Testis (tissue), 3 donors: ENCODE results near the gene RASSF1. TPM values are rescaled to one million over a fixed set of nuclear protein-coding genes. Genes with fewer than 3 reads are reported as not detected.

Experiments used
- DNase-seq: peaks from one replicate; pipeline ENCODE4 v3.0.0-alpha.2; 2019
- H3K27ac ChIP-seq, 2 donors: fragments of 200-600 bp; sonication (generic); one replicate each; pipeline ENCODE4 v1.5.1; 2019
- H3K27me3 ChIP-seq: fragments of 200-600 bp; sonication (generic); one replicate; pipeline ENCODE4 v1.5.1; 2019
- H3K36me3 ChIP-seq: fragments of 200-600 bp; sonication (generic); one replicate; pipeline ENCODE4 v1.5.1; 2017; ENCODE audit warnings: low read depth; ENCODE audit errors: missing control alignments
- H3K4me1 ChIP-seq: fragments of 200-600 bp; sonication (generic); one replicate; pipeline ENCODE4 v1.5.1; 2019
- H3K4me3 ChIP-seq, 2 donors: fragments of 200-600 bp; sonication (generic); one replicate each; pipeline ENCODE4 v1.5.1; 2017 to 2019
- H3K9me3 ChIP-seq: fragments of 200-600 bp; sonication (generic); one replicate; pipeline ENCODE4 v1.5.1; 2017
- CTCF ChIP-seq, 3 experiments: fragments of 450-650 bp in 2 of 3; fragments of 200-600 bp in 1 of 3; sonication (generic) in 1 of 3; IDR thresholded peaks; one replicate each; pipeline ENCODE4 v1.5.1; 2016 to 2019; ENCODE audit warnings: antibody characterized with exemption in 3 of 3, mild to moderate bottlenecking in 2 of 3, moderate library complexity in 1 of 3
- POLR2A ChIP-seq: fragments of 450-650 bp; IDR thresholded peaks from one replicate; pipeline ENCODE4 v1.6.1; 2017; ENCODE audit warnings: antibody characterized with exemption, mild to moderate bottlenecking, moderate library complexity
- WGBS, 2 donors: methylation state at CpG; one replicate each; pipeline ENCODE4 v1.1.5; 2018; 5-methylcytosine and 5-hydroxymethylcytosine counted together
- intact Hi-C: fragments of 100-400 bp; cut with DNase I; formaldehyde crosslinking; loops from one replicate; pipeline ENCODE4 v1.15.1; 2023; ENCODE audit warnings: low total_unique reads
- polyA plus RNA-seq: library from polyadenylated mRNA; stranded (reverse); fragments of 350-450 nt; fragmentation: Illumina TruSeq; extraction: RNeasy Lipid Tissue Mini Kit (QIAGEN cat#74804); gene quantifications from one replicate; pipeline ENCODE4 v1.2.3, GENCODE V29; 2014; ENCODE audit warnings: low read depth, low replicate concordance; ENCODE audit not compliant: insufficient read depth
- total RNA-seq, 2 donors: library from RNA; depleted of rRNA; stranded (reverse); fragments of >200 nt; gene quantifications; one replicate each; pipeline ENCODE4 v1.2.3, GENCODE V29; 2016

Gene RASSF1
- total and polyA plus RNA-seq, 3 donors from 2014 or later: 50.0 to 60.1 (median 52.2) TPM

- H3K9me3 ChIP-seq: no peaks in the 10 kb centered on the region
- H3K4me3 ChIP-seq: no peak overlapping the region
- intact Hi-C loops: no loop called here
- no peak for TF ChIP-seq CTCF (IDR thresholded peaks at IDR 0.05)
- no peak for TF ChIP-seq POLR2A
- no peaks in the 10 kb centered on the region for H3K27me3 ChIP-seq
- H3K27ac ChIP-seq: no peak overlapping the region
- DNase-seq: no peak
- H3K4me1 ChIP-seq: peaks cover 39% of the 10 kb centered on the region
- no peaks in the 10 kb centered on the region for H3K36me3 ChIP-seq
- 54 to 67% methylated on average over 4 to 5 of the region's 5 CpGs for WGBS, 2 donors
Measured at GRCh38 chr3:50356553-50356952, 15.9 kb upstream of the RASSF1 start.

- 56 to 65% methylated on average over 4 to 5 of the region's 5 CpGs for WGBS, 2 donors
- Histone ChIP-seq H3K27me3 (no peaks in the 10 kb centered on the region), H3K4me3 (no peak overlapping the region), H3K27ac (no peak overlapping the region), H3K36me3 (no peaks in the 10 kb centered on the region), H3K9me3 (no peaks in the 10 kb centered on the region), H3K4me1 (peaks cover 44% of the 10 kb centered on the region)
- intact Hi-C loops: no loop called here
- TF ChIP-seq POLR2A (no peak), CTCF (IDR thresholded peaks at IDR 0.05) (no peak)
- DNase-seq: no peak
Measured at GRCh38 chr3:50355829-50356552, 15.4 kb upstream of the RASSF1 start.

- intact Hi-C loops: no loop called here
- peaks cover 48% of the 10 kb centered on the region for H3K4me1 ChIP-seq
- H3K4me3 ChIP-seq: no peak overlapping the region
- no peak for DNase-seq
- no peaks in the 10 kb centered on the region for H3K27me3 ChIP-seq
- WGBS, 2 donors: 73 to 88% methylated on average over 3 to 7 of the region's 7 CpGs
- H3K36me3 ChIP-seq: no peaks in the 10 kb centered on the region
- no peak overlapping the region for H3K27ac ChIP-seq
- H3K9me3 ChIP-seq: no peaks in the 10 kb centered on the region
- TF ChIP-seq CTCF (IDR thresholded peaks at IDR 0.05) (no peak), POLR2A (no peak)
Measured at GRCh38 chr3:50354850-50355249, 14.2 kb upstream of the RASSF1 start.

- TF ChIP-seq CTCF (IDR thresholded peaks at IDR 0.05) (no peak), POLR2A (no peak)
- Histone ChIP-seq H3K27ac (no peak overlapping the region), H3K36me3 (no peaks in the 10 kb centered on the region), H3K4me3 (no peak overlapping the region), H3K9me3 (no peaks in the 10 kb centered on the region), H3K4me1 (peaks cover 51% of the 10 kb centered on the region), H3K27me3 (no peaks in the 10 kb centered on the region)
- 67 to 69% methylated on average over 3 to 5 of the region's 5 CpGs for WGBS, 2 donors
- DNase-seq: no peak
- intact Hi-C loops: no loop called here
Measured at GRCh38 chr3:50354186-50354764, 13.6 kb upstream of the RASSF1 start.
